ENCODE data around the gene ARHGAP26. TPM values are rescaled to one million over a fixed set of nuclear protein-coding genes. Genes with fewer than 3 reads are reported as not detected.

ARHGAP26 gene
- total RNA-seq, 1 experiment from 2014 or later, result 79.8 TPM

GRCh38 chr5:143247134-143247815 lies 477.1 kb downstream of the ARHGAP26 start:
- H3K27ac Mint-ChIP-seq (ENCODE audit: unreplicated experiment), result no peak overlapping the region
- POLR2A ChIA-PET, result no interaction called here
- no peak overlapping the region for H3K4me3 Mint-ChIP-seq (ENCODE audit: unreplicated experiment)
- no peak for TF ChIP-seq CTCF (IDR thresholded peaks at IDR 0.05; ENCODE audit: insufficient read depth in 1 of 2, low read depth in 1 of 2, low read length in 1 of 2, severe bottlenecking in 1 of 2, unreplicated experiment in 1 of 2)
- no peaks in the 10 kb centered on the region for H3K27me3 Mint-ChIP-seq (ENCODE audit: insufficient read depth, unreplicated experiment)
- no peaks in the 10 kb centered on the region for H3K36me3 ChIP-seq (ENCODE audit: control insufficient read depth, insufficient read depth, low read length)
- no TSS peak for BruUV-seq (replicated peaks)
- intact Hi-C loops (cut with micrococcal nuclease; ENCODE audit: unreplicated experiment), result no loop called here
- no peak overlapping the region for H3K4me3 ChIP-seq (ENCODE audit: low read depth, low read length)
- H3K9me3 ChIP-seq, result no peaks in the 10 kb centered on the region
- peaks cover 22% of the 10 kb centered on the region for H3K4me1 Mint-ChIP-seq (ENCODE audit: low read depth, unreplicated experiment)
- H3K36me3 Mint-ChIP-seq (ENCODE audit: insufficient read depth, unreplicated experiment), result no peaks in the 10 kb centered on the region
- H3K4me1 ChIP-seq, result peaks cover 24% of the 10 kb centered on the region
- H3K9me3 Mint-ChIP-seq (ENCODE audit: unreplicated experiment), result peaks cover 8% of the 10 kb centered on the region
- no peak for DNase-seq
- no peaks in the 10 kb centered on the region for H3K27me3 ChIP-seq (replicated peaks; ENCODE audit: control insufficient read depth, insufficient read depth, low read length)
- CTCF ChIA-PET, result no interaction called here

- DNase-seq, result no peak
- H3K4me1 ChIP-seq, result peaks cover 29% of the 10 kb centered on the region
Measured at GRCh38 chr5:143248391-143248790, 478.2 kb downstream of the ARHGAP26 start.

GRCh38 chr5:143248822-143249579 lies 478.8 kb downstream of the ARHGAP26 start:
- Mint-ChIP-seq H3K36me3 (ENCODE audit: insufficient read depth, unreplicated experiment) (no peaks in the 10 kb centered on the region), H3K4me3 (ENCODE audit: unreplicated experiment) (no peak overlapping the region), H3K27me3 (ENCODE audit: insufficient read depth, unreplicated experiment) (no peaks in the 10 kb centered on the region), H3K4me1 (ENCODE audit: low read depth, unreplicated experiment) (peaks cover 24% of the 10 kb centered on the region), H3K9me3 (ENCODE audit: unreplicated experiment) (peaks cover 8% of the 10 kb centered on the region), H3K27ac (ENCODE audit: unreplicated experiment) (no peak overlapping the region)
- Histone ChIP-seq H3K4me1 (peaks cover 24% of the 10 kb centered on the region), H3K27me3 (replicated peaks; ENCODE audit: control insufficient read depth, insufficient read depth, low read length) (no peaks in the 10 kb centered on the region), H3K9me3 (no peaks in the 10 kb centered on the region), H3K36me3 (ENCODE audit: control insufficient read depth, insufficient read depth, low read length) (no peaks in the 10 kb centered on the region), H3K4me3 (ENCODE audit: low read depth, low read length) (no peak overlapping the region)
- ChIA-PET CTCF (no interaction called here), POLR2A (no interaction called here)
- no peak for DNase-seq
- intact Hi-C loops (cut with micrococcal nuclease; ENCODE audit: unreplicated experiment), result no loop called here
- no TSS peak for BruUV-seq (replicated peaks)
- TF ChIP-seq CTCF (IDR thresholded peaks at IDR 0.05; ENCODE audit: insufficient read depth in 1 of 2, low read depth in 1 of 2, low read length in 1 of 2, severe bottlenecking in 1 of 2, unreplicated experiment in 1 of 2), result no peak

More at GRCh38 chr5:143248391-143248790, 478.2 kb downstream of the ARHGAP26 start:
- no TSS peak for BruUV-seq (replicated peaks)
- Histone ChIP-seq H3K36me3 (ENCODE audit: control insufficient read depth, insufficient read depth, low read length) (no peaks in the 10 kb centered on the region), H3K27me3 (replicated peaks; ENCODE audit: control insufficient read depth, insufficient read depth, low read length) (no peaks in the 10 kb centered on the region), H3K9me3 (no peaks in the 10 kb centered on the region), H3K4me3 (ENCODE audit: low read depth, low read length) (no peak overlapping the region)
- POLR2A ChIA-PET, result no interaction called here
- H3K4me3 Mint-ChIP-seq (ENCODE audit: unreplicated experiment), result no peak overlapping the region
- H3K36me3 Mint-ChIP-seq (ENCODE audit: insufficient read depth, unreplicated experiment), result no peaks in the 10 kb centered on the region
- no peaks in the 10 kb centered on the region for H3K27me3 Mint-ChIP-seq (ENCODE audit: insufficient read depth, unreplicated experiment)
- no peak overlapping the region for H3K27ac Mint-ChIP-seq (ENCODE audit: unreplicated experiment)
- CTCF ChIA-PET, result no interaction called here
- H3K4me1 Mint-ChIP-seq (ENCODE audit: low read depth, unreplicated experiment), result peaks cover 30% of the 10 kb centered on the region
- peaks cover 8% of the 10 kb centered on the region for H3K9me3 Mint-ChIP-seq (ENCODE audit: unreplicated experiment)
- intact Hi-C loops (cut with micrococcal nuclease; ENCODE audit: unreplicated experiment), result no loop called here
- TF ChIP-seq CTCF (IDR thresholded peaks at IDR 0.05; ENCODE audit: insufficient read depth in 1 of 2, low read depth in 1 of 2, low read length in 1 of 2, severe bottlenecking in 1 of 2, unreplicated experiment in 1 of 2), result no peak
